Type B pancreatic cell (in vitro differentiated cells): ENCODE results near the gene AMELX. TPM values are rescaled to one million over a fixed set of nuclear protein-coding genes. Genes with fewer than 3 reads are reported as not detected.

Experiments
- DNase-seq: peaks from one replicate; pipeline ENCODE4 v3.0.0; 2021; ENCODE audit warnings: mixed read lengths; ENCODE audit not compliant: unreplicated experiment; ENCODE audit errors: extremely low spot score
- H3K27ac Mint-ChIP-seq: 2 replicates; pipeline ENCODE4 v1.8.0; 2021; ENCODE audit warnings: mild to moderate bottlenecking, mixed read lengths
- H3K27me3 Mint-ChIP-seq: 2 replicates; pipeline ENCODE4 v1.8.0; 2021; ENCODE audit warnings: mixed read lengths
- H3K36me3 Mint-ChIP-seq: 2 replicates; pipeline ENCODE4 v1.8.0; 2021; ENCODE audit warnings: mixed read lengths
- H3K4me1 Mint-ChIP-seq: one replicate; pipeline ENCODE4 v1.8.0; 2021; ENCODE audit warnings: mixed read lengths; ENCODE audit not compliant: unreplicated experiment
- H3K4me3 Mint-ChIP-seq: 2 replicates; pipeline ENCODE4 v1.8.0; 2021; ENCODE audit warnings: mild to moderate bottlenecking, mixed read lengths
- H3K9me3 Mint-ChIP-seq: 2 replicates; pipeline ENCODE4 v1.8.0; 2021; ENCODE audit warnings: mixed read lengths
- CTCF ChIP-seq: fragments of 200-600 bp; sonication (generic); conservative IDR thresholded peaks from 2 replicates; pipeline ENCODE4 v1.5.0; 2021; ENCODE audit warnings: antibody characterized with exemption, mild to moderate bottlenecking
- total RNA-seq: library from RNA; stranded (reverse); gene quantifications from 2 replicates; pipeline ENCODE4 v1.2.1, GENCODE V29; 2021; ENCODE audit warnings: low replicate concordance

The AMELX gene
- total RNA-seq, 1 donor from 2014 or later, result not detected

- no peaks in the 10 kb centered on the region for H3K36me3 Mint-ChIP-seq
- DNase-seq, result no peak
- no peak for TF ChIP-seq CTCF
- H3K27me3 Mint-ChIP-seq, result no peaks in the 10 kb centered on the region
- no peaks in the 10 kb centered on the region for H3K4me1 Mint-ChIP-seq
- H3K27ac Mint-ChIP-seq, result no peak overlapping the region
- peaks cover 3% of the 10 kb centered on the region for H3K9me3 Mint-ChIP-seq
- no peak overlapping the region for H3K4me3 Mint-ChIP-seq
These were observed 33.8 kb upstream of the AMELX start for GRCh38 chrX:11259437-11259836.

- no peaks in the 10 kb centered on the region for H3K36me3 Mint-ChIP-seq
- no peak overlapping the region for H3K4me3 Mint-ChIP-seq
- no peak for DNase-seq
- no peaks in the 10 kb centered on the region for H3K27me3 Mint-ChIP-seq
- no peak overlapping the region for H3K27ac Mint-ChIP-seq
- no peaks in the 10 kb centered on the region for H3K4me1 Mint-ChIP-seq
- no peak for TF ChIP-seq CTCF
- H3K9me3 Mint-ChIP-seq, result peaks cover 3% of the 10 kb centered on the region
These were observed 32.0 kb upstream of the AMELX start for GRCh38 chrX:11261260-11261659.

- DNase-seq, result no peak
- TF ChIP-seq CTCF, result no peak
- no peaks in the 10 kb centered on the region for H3K36me3 Mint-ChIP-seq
- H3K27ac Mint-ChIP-seq, result no peak overlapping the region
- H3K4me3 Mint-ChIP-seq, result no peak overlapping the region
- H3K27me3 Mint-ChIP-seq, result no peaks in the 10 kb centered on the region
- H3K9me3 Mint-ChIP-seq, result no peaks in the 10 kb centered on the region
- peaks cover 7% of the 10 kb centered on the region for H3K4me1 Mint-ChIP-seq
These were observed 28.3 kb upstream of the AMELX start for GRCh38 chrX:11264925-11265324.

- TF ChIP-seq CTCF, result no peak
- Mint-ChIP-seq H3K27me3 (no peaks in the 10 kb centered on the region), H3K4me3 (no peak overlapping the region), H3K4me1 (peaks cover 7% of the 10 kb centered on the region), H3K27ac (no peak overlapping the region), H3K9me3 (no peaks in the 10 kb centered on the region), H3K36me3 (no peaks in the 10 kb centered on the region)
- no peak for DNase-seq
These were observed 27.9 kb upstream of the AMELX start for GRCh38 chrX:11265352-11265751.

GRCh38 chrX:11266573-11267003, 26.6 kb upstream of the AMELX start:
- Mint-ChIP-seq H3K9me3 (no peaks in the 10 kb centered on the region), H3K4me1 (peaks cover 7% of the 10 kb centered on the region), H3K27me3 (no peaks in the 10 kb centered on the region), H3K27ac (no peak overlapping the region), H3K4me3 (no peak overlapping the region), H3K36me3 (no peaks in the 10 kb centered on the region)
- TF ChIP-seq CTCF, result no peak
- no peak for DNase-seq

- TF ChIP-seq CTCF, result no peak
- Mint-ChIP-seq H3K4me3 (no peak overlapping the region), H3K36me3 (no peaks in the 10 kb centered on the region), H3K9me3 (no peaks in the 10 kb centered on the region), H3K27ac (no peak overlapping the region), H3K27me3 (no peaks in the 10 kb centered on the region), H3K4me1 (peaks cover 7% of the 10 kb centered on the region)
- no peak for DNase-seq
These were observed 25.8 kb upstream of the AMELX start for GRCh38 chrX:11267425-11267824.
